ENCODE results near the gene LMF1. TPM values are rescaled to one million over a fixed set of nuclear protein-coding genes. Genes with fewer than 3 reads are reported as not detected.

Gene LMF1
- total RNA-seq, 1 donor from 2014 or later, result 21.4 TPM

DNA sequence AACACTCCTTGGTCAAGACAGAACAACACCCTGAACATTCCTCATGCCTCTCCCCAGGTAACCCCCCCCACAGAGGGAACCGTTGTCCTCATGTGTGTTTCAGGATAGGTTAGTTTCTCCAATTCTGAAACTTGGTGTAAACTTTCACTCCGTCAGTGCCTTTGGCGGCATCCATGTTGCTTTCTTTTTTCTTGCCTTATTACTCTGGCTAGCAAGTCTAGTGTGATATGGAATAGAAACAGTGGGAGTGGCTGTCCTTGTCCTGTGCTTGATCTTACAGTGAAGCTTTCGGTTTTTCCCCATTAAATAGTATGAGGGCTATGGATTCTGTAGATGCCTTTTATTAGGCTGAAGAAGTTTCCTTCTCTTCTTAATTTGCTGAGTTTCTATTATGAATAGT lies 134.6 kb downstream of the LMF1 start:
- H3K27ac Mint-ChIP-seq, result no peak overlapping the region
- no peak overlapping the region for H3K4me3 Mint-ChIP-seq
- no peaks in the 10 kb centered on the region for H3K4me1 Mint-ChIP-seq (ENCODE audit: unreplicated experiment)

DNA sequence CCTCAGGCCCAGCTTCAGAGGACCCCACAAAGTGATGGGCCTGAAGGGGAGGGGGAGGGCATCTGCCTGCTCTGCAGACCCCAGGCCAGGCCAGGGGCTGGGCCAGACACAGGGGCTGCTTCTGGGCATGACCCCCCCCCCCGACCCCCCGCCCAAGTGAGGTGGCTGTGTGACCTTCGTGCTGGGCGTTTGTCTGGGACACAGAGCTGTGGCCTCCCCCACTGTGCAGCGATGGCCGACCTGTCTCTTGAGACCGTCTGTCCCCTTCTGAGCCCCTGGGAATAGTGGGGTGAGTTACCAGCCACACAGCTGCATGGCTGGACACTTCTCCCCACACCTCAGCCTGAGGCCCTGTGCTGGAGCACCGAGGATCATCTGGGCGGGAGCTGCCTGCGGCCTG lies 135.4 kb downstream of the LMF1 start:
- Mint-ChIP-seq H3K9me3 (peaks cover 5% of the 10 kb centered on the region), H3K27ac (no peak overlapping the region), H3K4me1 (ENCODE audit: unreplicated experiment) (no peaks in the 10 kb centered on the region), H3K27me3 (peaks cover 3% of the 10 kb centered on the region), H3K4me3 (no peak overlapping the region), H3K36me3 (no peaks in the 10 kb centered on the region)
- DNase-seq (ENCODE audit: extremely low spot score, unreplicated experiment), result no peak
- TF ChIP-seq, protein P1, sequence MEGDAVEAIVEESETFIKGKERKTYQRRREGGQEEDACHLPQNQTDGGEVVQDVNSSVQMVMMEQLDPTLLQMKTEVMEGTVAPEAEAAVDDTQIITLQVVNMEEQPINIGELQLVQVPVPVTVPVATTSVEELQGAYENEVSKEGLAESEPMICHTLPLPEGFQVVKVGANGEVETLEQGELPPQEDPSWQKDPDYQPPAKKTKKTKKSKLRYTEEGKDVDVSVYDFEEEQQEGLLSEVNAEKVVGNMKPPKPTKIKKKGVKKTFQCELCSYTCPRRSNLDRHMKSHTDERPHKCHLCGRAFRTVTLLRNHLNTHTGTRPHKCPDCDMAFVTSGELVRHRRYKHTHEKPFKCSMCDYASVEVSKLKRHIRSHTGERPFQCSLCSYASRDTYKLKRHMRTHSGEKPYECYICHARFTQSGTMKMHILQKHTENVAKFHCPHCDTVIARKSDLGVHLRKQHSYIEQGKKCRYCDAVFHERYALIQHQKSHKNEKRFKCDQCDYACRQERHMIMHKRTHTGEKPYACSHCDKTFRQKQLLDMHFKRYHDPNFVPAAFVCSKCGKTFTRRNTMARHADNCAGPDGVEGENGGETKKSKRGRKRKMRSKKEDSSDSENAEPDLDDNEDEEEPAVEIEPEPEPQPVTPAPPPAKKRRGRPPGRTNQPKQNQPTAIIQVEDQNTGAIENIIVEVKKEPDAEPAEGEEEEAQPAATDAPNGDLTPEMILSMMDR (conservative IDR thresholded peaks at IDR 0.05), result no peak

More for the DNA sequence above, 134.6 kb downstream of the LMF1 start:
- TF ChIP-seq, protein P1 (conservative IDR thresholded peaks at IDR 0.05), result no peak
- no peak for DNase-seq (ENCODE audit: extremely low spot score, unreplicated experiment)
- Mint-ChIP-seq H3K9me3 (peaks cover 5% of the 10 kb centered on the region), H3K36me3 (no peaks in the 10 kb centered on the region), H3K27me3 (peaks cover 3% of the 10 kb centered on the region)

DNA sequence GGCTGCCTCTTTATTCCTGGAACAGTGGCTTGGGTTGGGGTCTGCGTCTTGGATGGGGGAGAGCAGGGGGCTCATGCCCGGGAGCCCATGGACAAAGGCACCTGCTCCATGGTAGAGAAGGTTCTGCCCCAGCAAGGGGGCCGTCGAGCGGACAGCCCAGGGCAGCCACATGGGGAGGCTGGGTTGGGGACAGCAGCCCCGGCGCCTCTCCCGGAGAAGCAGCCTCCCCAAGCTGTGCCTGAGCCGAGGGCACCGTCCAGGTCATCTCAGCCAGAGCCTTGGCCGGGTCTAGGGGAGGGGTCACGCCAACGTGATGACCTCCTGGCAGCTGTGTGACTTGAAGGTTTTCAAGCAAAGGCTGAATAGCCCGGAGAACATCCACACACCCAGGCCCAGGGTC lies 137.4 kb downstream of the LMF1 start:
- no peaks in the 10 kb centered on the region for H3K4me1 Mint-ChIP-seq (ENCODE audit: unreplicated experiment)
- no peaks in the 10 kb centered on the region for H3K36me3 Mint-ChIP-seq
- H3K9me3 Mint-ChIP-seq, result peaks cover 5% of the 10 kb centered on the region
- TF ChIP-seq, protein P1 (conservative IDR thresholded peaks at IDR 0.05), result no peak
- peaks cover 8% of the 10 kb centered on the region for H3K27me3 Mint-ChIP-seq
- no peak overlapping the region for H3K4me3 Mint-ChIP-seq
- H3K27ac Mint-ChIP-seq, result no peak overlapping the region
- DNase-seq (ENCODE audit: extremely low spot score, unreplicated experiment), result no peak

DNA sequence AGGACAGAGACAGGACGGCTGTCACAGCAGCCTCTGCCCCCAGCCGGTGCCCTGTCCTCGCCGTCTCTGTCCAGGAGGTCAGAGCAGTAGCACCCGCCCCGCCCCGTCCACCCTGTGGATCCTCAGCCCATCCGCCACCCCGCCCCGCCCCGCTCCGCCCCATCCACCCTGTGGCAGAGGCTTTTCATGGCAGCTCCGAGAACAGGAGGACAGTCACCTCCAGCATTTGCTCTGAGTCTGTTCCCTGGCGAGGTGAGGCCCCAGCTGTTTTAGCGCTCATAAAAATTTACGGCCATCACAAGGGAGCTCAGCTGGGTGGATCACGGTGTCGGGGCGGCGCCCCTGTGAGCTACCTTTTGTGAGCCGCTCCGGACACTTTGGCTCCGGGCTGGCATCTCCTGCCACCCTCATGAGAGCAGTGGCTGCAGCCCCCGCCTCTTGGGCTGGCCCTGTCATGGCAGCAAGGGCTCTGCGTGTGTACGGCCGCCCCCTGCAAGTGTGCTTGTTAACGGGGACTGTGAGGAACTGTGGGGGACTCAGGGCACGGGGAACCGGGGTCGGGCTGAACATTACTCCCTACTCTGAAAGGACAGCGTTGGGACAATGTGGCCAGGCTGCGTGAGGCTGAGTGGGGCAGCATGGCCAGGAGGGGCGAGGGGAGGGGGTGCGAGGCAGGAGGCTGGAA lies 138.0 kb downstream of the LMF1 start:
- H3K4me3 Mint-ChIP-seq, result no peak overlapping the region
- no peak overlapping the region for H3K27ac Mint-ChIP-seq
- peaks cover 5% of the 10 kb centered on the region for H3K9me3 Mint-ChIP-seq
- H3K36me3 Mint-ChIP-seq, result no peaks in the 10 kb centered on the region
- no peak for DNase-seq (ENCODE audit: extremely low spot score, unreplicated experiment)
- no peaks in the 10 kb centered on the region for H3K4me1 Mint-ChIP-seq (ENCODE audit: unreplicated experiment)
- TF ChIP-seq, protein P1 (conservative IDR thresholded peaks at IDR 0.05), result no peak
- H3K27me3 Mint-ChIP-seq, result peaks cover 8% of the 10 kb centered on the region

DNA sequence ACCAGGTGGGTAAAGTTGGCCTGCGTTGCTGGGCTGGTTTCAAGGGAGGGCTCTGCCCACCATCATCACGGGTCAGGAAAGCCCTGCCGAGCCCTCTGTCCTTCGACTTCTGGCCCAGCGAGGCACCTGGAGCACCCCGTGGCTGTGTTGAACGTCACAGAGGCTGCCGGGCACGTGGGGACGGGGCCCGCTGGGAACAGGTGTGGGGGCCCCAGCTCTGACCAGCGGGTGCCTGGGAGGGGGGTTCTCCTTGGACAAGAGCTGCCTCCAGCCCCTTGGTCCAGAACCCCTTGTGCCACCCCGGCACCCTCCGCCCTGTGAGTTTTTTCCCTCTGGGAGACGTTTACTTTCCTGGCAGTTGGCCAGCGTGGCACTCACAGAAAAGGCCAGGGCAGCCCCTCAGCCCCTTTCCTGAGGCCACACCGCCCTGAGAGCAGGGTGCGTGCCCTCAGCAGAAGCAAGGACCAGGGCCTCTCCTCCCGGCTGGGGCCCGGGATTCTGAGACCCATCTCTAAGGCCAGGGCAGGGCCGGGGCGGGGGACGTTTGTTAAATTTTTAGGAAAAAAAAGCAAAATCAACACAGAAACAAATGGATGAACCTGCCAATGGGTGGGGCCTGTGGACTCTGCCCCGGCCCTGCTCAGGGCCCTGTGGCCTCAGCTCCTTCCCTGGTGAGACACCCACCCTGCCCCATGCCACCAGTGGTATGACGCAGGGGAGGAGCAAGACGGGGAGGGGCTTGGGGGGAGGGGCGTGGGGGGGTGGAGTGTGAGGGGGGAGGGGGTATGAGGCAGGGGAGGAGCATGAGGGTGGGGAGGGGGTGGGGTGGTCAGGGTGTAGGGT lies 139.0 kb downstream of the LMF1 start:
- no peak for DNase-seq (ENCODE audit: extremely low spot score, unreplicated experiment)
- H3K27me3 Mint-ChIP-seq, result peaks cover 8% of the 10 kb centered on the region
- no peaks in the 10 kb centered on the region for H3K4me1 Mint-ChIP-seq (ENCODE audit: unreplicated experiment)
- H3K27ac Mint-ChIP-seq, result no peak overlapping the region
- no peaks in the 10 kb centered on the region for H3K36me3 Mint-ChIP-seq
- no peak overlapping the region for H3K4me3 Mint-ChIP-seq
- TF ChIP-seq, protein P1 (conservative IDR thresholded peaks at IDR 0.05), result no peak
- H3K9me3 Mint-ChIP-seq, result peaks cover 5% of the 10 kb centered on the region
